NB4 (cell line): Measurements from ENCODE around the gene MYL2.

Experiments used
- POLR2A ChIP-seq: IDR thresholded peaks from 2 replicates; pipeline ENCODE4 v1.6.1; 2011; ENCODE audit warnings: mild to moderate bottlenecking; ENCODE audit not compliant: insufficient read length; ENCODE audit errors: extremely low read depth
- TF ChIP-seq, protein P1 (sequence below): IDR thresholded peaks from one replicate; pipeline ENCODE4 v1.5.1; 2012; ENCODE audit warnings: low read depth, low read length

DNA sequence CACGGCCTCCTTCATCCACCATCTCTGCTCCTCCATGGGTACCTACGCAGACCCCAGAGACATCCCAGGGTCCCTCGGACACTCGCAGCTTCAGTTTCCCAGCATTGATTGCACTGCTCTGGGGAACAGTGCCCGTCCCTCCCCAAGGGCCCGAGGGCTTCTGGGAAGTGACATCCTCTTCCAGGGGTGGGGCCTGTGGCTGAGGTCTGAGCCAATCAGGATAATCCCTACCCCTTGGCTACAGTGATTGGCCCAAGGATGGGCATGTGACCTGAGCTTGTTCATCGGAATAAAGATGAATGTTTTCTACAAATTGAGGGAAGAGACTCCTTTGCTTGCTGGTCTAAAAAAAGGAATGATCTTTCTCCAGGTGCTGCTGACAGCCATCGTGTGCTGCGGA, 37.3 kb upstream of the MYL2 start:
- TF ChIP-seq, protein P1, sequence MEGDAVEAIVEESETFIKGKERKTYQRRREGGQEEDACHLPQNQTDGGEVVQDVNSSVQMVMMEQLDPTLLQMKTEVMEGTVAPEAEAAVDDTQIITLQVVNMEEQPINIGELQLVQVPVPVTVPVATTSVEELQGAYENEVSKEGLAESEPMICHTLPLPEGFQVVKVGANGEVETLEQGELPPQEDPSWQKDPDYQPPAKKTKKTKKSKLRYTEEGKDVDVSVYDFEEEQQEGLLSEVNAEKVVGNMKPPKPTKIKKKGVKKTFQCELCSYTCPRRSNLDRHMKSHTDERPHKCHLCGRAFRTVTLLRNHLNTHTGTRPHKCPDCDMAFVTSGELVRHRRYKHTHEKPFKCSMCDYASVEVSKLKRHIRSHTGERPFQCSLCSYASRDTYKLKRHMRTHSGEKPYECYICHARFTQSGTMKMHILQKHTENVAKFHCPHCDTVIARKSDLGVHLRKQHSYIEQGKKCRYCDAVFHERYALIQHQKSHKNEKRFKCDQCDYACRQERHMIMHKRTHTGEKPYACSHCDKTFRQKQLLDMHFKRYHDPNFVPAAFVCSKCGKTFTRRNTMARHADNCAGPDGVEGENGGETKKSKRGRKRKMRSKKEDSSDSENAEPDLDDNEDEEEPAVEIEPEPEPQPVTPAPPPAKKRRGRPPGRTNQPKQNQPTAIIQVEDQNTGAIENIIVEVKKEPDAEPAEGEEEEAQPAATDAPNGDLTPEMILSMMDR = no peak
- no peak for TF ChIP-seq POLR2A
